Left lung (tissue), 10 donors: Measurements from ENCODE around the gene LIPF. TPM values are rescaled to one million over a fixed set of nuclear protein-coding genes. Genes with fewer than 3 reads are reported as not detected.

Experiments used
- ATAC-seq: fragments of 200-7000 bp; cut with Tn5 transposase; one replicate; pipeline ENCODE4 v1.9.1; 2020; ENCODE audit warnings: moderate library complexity
- DNase-seq, 4 donors: peaks; one replicate each; pipeline ENCODE4 v3.0.0-alpha.2; 2013 to 2020
- H3K27ac ChIP-seq, 2 donors: fragments of 200-600 bp; sonication (generic) in 1 of 2; one replicate each; pipeline versions ENCODE4 v1.5.0 to v1.8.0; 2020 to 2021
- H3K27me3 ChIP-seq, 2 donors: fragments of 200-600 bp; sonication (generic) in 1 of 2; one replicate each; pipeline versions ENCODE4 v1.5.0 to v1.8.0; 2020 to 2021
- H3K36me3 ChIP-seq, 2 donors: fragments of 200-600 bp; sonication (generic) in 1 of 2; one replicate each; pipeline versions ENCODE4 v1.5.0 to v1.8.0; 2020 to 2021
- H3K4me1 ChIP-seq, 2 donors: fragments of 200-600 bp; one replicate each; pipeline ENCODE4 v1.8.0; 2021
- H3K4me3 ChIP-seq, 2 donors: fragments of 200-600 bp; sonication (generic) in 1 of 2; one replicate each; pipeline versions ENCODE4 v1.5.0 to v1.8.0; 2020 to 2021; ENCODE audit warnings: mild to moderate bottlenecking in 1 of 2
- H3K9me3 ChIP-seq, 2 donors: fragments of 200-600 bp; sonication (generic) in 1 of 2; one replicate each; pipeline versions ENCODE4 v1.5.0 to v1.8.0; 2020 to 2021
- intact Hi-C, 2 donors: fragments of 100-400 bp; cut with DNase I; formaldehyde crosslinking; loops; one replicate each; pipeline versions ENCODE4 v1.11.2 to v1.14.2; 2022
- polyA plus RNA-seq, 6 donors: library from polyadenylated mRNA; unstranded; fragments of 120-200 nt; gene quantifications; one replicate each; pipeline ENCODE4 v1.2.1, GENCODE V29; 2013; ENCODE audit not compliant: insufficient read length in 6 of 6
- total RNA-seq, 2 donors: library from RNA; stranded (reverse); fragmentation: NEBNext Ultra II Directional; extraction: Animal tissue kit (Norgen Biotek cat#: 25700); gene quantifications; one replicate each; pipeline ENCODE4 v1.2.1, GENCODE V29; 2021
- TF ChIP-seq, protein P1 (sequence below), 2 donors: fragments of 200-600 bp; sonication (generic) in 1 of 2; IDR thresholded peaks; one replicate each; pipeline versions ENCODE4 v1.5.0 to v1.8.0; 2021; ENCODE audit warnings: antibody characterized with exemption in 2 of 2
- donor health status: DM: no; HTN: yes; CAD: no.
- donor health status: DM: no; HTN: no; CAD: no.

LIPF gene
- total and polyA plus RNA-seq, 8 donors: 0.24 to 0.51 (median 0.38) TPM; not detected in 5

DNA sequence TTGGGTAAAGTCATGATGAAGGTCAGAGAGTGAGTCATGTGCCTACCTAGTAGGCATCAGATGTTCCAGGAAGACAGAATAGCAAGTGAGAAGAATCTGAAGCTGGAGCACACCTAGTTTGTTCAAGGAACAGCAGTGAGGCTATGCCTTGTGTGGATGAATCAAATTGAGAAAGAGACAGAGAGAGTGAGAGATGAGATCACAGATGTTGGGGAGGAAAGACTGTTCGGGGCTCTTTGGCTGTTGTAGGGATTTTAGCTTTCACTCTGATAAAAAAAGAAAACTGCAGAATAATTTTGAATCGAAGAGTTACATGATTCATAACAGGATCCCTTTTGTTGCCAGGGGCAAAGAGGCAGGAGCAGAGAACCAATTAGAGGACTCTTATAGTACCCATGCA lies 6.3 kb downstream of the LIPF start:
- Histone ChIP-seq H3K4me3 (no peak overlapping the region), H3K4me1 (no peaks in the 10 kb centered on the region), H3K9me3 (no peaks in the 10 kb centered on the region), H3K27me3 (no peaks in the 10 kb centered on the region), H3K27ac (no peak overlapping the region), H3K36me3 (no peaks in the 10 kb centered on the region)
- intact Hi-C loops: no loop called here
- no peak for DNase-seq
- TF ChIP-seq, protein P1, sequence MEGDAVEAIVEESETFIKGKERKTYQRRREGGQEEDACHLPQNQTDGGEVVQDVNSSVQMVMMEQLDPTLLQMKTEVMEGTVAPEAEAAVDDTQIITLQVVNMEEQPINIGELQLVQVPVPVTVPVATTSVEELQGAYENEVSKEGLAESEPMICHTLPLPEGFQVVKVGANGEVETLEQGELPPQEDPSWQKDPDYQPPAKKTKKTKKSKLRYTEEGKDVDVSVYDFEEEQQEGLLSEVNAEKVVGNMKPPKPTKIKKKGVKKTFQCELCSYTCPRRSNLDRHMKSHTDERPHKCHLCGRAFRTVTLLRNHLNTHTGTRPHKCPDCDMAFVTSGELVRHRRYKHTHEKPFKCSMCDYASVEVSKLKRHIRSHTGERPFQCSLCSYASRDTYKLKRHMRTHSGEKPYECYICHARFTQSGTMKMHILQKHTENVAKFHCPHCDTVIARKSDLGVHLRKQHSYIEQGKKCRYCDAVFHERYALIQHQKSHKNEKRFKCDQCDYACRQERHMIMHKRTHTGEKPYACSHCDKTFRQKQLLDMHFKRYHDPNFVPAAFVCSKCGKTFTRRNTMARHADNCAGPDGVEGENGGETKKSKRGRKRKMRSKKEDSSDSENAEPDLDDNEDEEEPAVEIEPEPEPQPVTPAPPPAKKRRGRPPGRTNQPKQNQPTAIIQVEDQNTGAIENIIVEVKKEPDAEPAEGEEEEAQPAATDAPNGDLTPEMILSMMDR (IDR thresholded peaks at IDR 0.05): no peak
- no peak for ATAC-seq

DNA sequence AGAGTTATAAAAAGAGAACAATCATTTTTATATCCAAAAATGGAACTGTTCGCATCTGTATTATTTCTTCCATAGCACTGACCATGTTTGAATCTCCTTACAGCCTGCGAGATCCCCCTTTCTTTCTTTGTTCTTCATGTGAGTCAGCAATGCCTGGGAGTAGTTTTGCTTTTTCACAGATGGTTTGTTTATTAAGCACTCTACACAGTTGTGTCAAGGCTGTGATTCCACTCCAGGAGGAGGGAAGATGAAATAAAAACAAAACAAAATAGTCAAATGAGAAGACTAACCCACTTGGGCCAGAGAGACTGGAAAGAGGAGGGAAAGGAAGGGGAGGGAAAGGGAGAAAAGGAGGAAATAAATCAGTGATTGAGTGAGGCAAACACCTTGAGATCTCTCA lies 7.8 kb downstream of the LIPF start:
- ATAC-seq (no peak), DNase-seq (no peak)
- Histone ChIP-seq H3K27ac (no peak overlapping the region), H3K9me3 (no peaks in the 10 kb centered on the region), H3K36me3 (no peaks in the 10 kb centered on the region), H3K4me1 (no peaks in the 10 kb centered on the region), H3K4me3 (no peak overlapping the region), H3K27me3 (no peaks in the 10 kb centered on the region)
- TF ChIP-seq, protein P1 (IDR thresholded peaks at IDR 0.05): no peak
- intact Hi-C loops: no loop called here

DNA sequence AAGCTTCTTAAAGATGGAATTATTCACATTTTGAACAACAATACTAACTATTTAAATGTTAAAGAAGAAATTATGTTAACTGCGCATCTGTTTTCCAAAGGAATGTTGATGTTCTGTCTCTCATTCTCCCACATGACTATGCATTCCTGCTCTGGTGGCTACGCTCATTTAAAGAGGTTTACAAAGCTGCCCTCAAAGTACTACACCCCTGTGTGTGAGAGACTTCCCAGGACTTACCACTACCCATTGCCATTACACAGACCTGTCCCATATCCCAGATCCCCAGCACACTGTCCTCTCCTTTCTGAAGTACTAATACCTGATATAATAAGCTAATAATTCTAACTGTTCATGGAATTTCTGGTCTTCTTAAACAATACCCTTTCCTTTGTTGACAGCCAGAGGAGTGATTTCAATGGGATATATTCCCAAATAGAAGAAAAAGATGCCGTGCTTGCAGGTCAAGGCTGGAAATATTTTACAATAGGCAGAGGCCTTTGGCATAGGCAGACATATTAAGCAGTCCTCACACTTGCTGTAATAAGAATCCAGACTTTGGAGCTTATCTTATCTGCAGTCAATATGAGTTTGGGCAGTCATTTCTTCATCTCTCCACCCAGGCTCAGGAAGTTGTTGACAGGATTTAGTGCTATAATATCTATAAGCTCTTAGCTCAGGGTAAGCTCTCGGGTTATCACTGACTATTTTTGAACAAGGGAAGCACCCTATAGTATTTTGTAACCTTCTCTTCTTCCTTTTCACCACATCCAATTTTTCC lies 12.2 kb downstream of the LIPF start:
- Histone ChIP-seq H3K4me3 (no peak overlapping the region), H3K27ac (no peak overlapping the region), H3K27me3 (no peaks in the 10 kb centered on the region), H3K4me1 (no peaks in the 10 kb centered on the region), H3K9me3 (no peaks in the 10 kb centered on the region), H3K36me3 (no peaks in the 10 kb centered on the region)
- intact Hi-C loops: no loop called here
- DNase-seq (no peak), ATAC-seq (no peak)
- TF ChIP-seq, protein P1 (IDR thresholded peaks at IDR 0.05): no peak

DNA sequence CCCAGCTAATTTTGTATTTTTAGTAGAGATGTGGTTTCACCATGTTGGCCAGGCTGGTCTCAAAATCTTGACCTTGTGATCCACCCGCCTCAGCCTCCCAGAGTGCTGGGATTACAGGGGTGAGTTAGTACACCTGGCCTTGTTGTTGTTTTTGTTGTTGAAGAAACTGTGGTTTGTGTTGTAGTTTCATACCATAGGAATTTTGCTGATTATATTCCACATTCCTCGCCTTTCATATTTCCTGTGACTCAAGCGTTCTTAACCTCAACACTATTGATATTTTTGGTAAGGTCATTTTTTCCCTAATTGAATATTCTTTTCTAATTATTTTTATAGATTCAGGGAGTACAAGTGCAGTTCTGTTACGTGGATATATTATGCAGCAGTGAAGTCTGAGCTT lies 16.7 kb downstream of the LIPF start:
- Histone ChIP-seq H3K9me3 (no peaks in the 10 kb centered on the region), H3K27ac (no peak overlapping the region), H3K27me3 (no peaks in the 10 kb centered on the region), H3K4me1 (no peaks in the 10 kb centered on the region), H3K4me3 (no peak overlapping the region), H3K36me3 (no peaks in the 10 kb centered on the region)
- TF ChIP-seq, protein P1 (IDR thresholded peaks at IDR 0.05): no peak
- intact Hi-C loops: no loop called here
- ATAC-seq (no peak), DNase-seq (no peak)

DNA sequence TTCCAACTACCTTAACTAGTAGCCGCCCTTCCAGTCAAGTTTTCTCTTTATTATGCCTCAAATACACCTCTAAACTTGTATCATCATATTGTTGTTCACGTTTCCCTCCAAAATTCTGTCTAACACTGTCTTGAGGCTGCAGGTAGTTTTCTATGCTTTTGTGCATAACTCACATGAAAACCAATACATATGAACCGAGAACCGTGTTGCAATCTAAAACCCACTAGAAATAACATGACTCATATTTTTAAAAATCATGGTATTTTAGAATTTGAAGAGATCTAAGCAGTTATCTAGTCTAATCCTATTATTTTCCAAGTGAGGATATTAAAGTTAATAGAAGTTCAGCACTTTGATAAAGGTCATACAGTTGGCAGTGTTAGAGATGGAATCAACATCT lies 18.2 kb downstream of the LIPF start:
- Histone ChIP-seq H3K4me1 (no peaks in the 10 kb centered on the region), H3K36me3 (no peaks in the 10 kb centered on the region), H3K27me3 (no peaks in the 10 kb centered on the region), H3K27ac (no peak overlapping the region), H3K4me3 (no peak overlapping the region), H3K9me3 (no peaks in the 10 kb centered on the region)
- no peak for ATAC-seq
- intact Hi-C loops: no loop called here
- TF ChIP-seq, protein P1 (IDR thresholded peaks at IDR 0.05): no peak
- no peak for DNase-seq
